Measurements from ENCODE around the gene ICAM5. TPM values are rescaled to one million over a fixed set of nuclear protein-coding genes. Genes with fewer than 3 reads are reported as not detected.

ICAM5 gene
- total RNA-seq, 1 experiment from 2014 or later = 8.0 TPM

- H3K27ac Mint-ChIP-seq = no peak within 1 kb of the TSS
- no peaks in the 10 kb centered on the region for H3K9me3 Mint-ChIP-seq
- POLR2A ChIA-PET = interaction anchor here (1.2 kb wide), 1 partner anchor 14 kb away, joined by 4 read pairs; no protein-coding TSS in a partner anchor
- H3K4me3 Mint-ChIP-seq = no peak within 1 kb of the TSS
- H3K36me3 Mint-ChIP-seq = no peaks in the 10 kb centered on the region
- H3K27me3 Mint-ChIP-seq (ENCODE audit: low read depth) = no peaks in the 10 kb centered on the region
- DNase-seq (ENCODE audit: low spot score) (no peak), ATAC-seq (no peak)
- CTCF ChIA-PET = interaction anchor here (1.7 kb wide), 1 partner anchor 50 kb away, joined by 6 read pairs; no protein-coding TSS in a partner anchor
- no peak for TF ChIP-seq TP53 (CRISPR knock-in tag; IDR thresholded peaks at IDR 0.05)
- TF ChIP-seq PREB (CRISPR knock-in tag; IDR thresholded peaks at IDR 0.05; ENCODE audit: borderline replicate concordance) = no peak
- TF ChIP-seq IRF2 (CRISPR knock-in tag; IDR thresholded peaks at IDR 0.05; ENCODE audit: borderline replicate concordance, low read depth) = no peak
- no peak for TF ChIP-seq GRHL2 (CRISPR knock-in tag; IDR thresholded peaks at IDR 0.05; ENCODE audit: insufficient replicate concordance, severe bottlenecking)
- no peak for TF ChIP-seq PRRX2 (CRISPR knock-in tag; IDR thresholded peaks at IDR 0.05)
- no peak for TF ChIP-seq PRDM15 (CRISPR knock-in tag; IDR thresholded peaks at IDR 0.05)
- no peak for TF ChIP-seq KAT7 (CRISPR knock-in tag; IDR thresholded peaks at IDR 0.05; ENCODE audit: borderline replicate concordance)
- TF ChIP-seq ZNF232 (CRISPR knock-in tag; IDR thresholded peaks at IDR 0.05) = no peak
- H3K4me1 Mint-ChIP-seq = peaks cover 2% of the 10 kb centered on the region
Observed at GRCh38 chr19:10309423-10309822, 19.7 kb downstream of the ICAM5 start, which contains the start of gene ZGLP1. Gene ZGLP1 (minus strand): TSS chr19:10309815.

- DNase-seq (ENCODE audit: low spot score) (peak; percentile 92), ATAC-seq (peak; percentile 84)
- POLR2A ChIA-PET = no interaction called here
- Mint-ChIP-seq H3K27ac (peak within 1 kb of the TSS; percentile 95), H3K4me1 (peaks cover 13% of the 10 kb centered on the region), H3K27me3 (ENCODE audit: low read depth) (no peaks in the 10 kb centered on the region), H3K36me3 (peaks cover 13% of the 10 kb centered on the region), H3K4me3 (peak within 1 kb of the TSS; percentile 92), H3K9me3 (no peaks in the 10 kb centered on the region)
- CTCF ChIA-PET = interaction anchor here (1.3 to 2.8 kb wide), 5 partner anchors 19 to 75 kb away, joined by 3 to 11 read pairs (median 7); partner anchors contain the start of gene ICAM1
- peak; percentile 70 for TF ChIP-seq MAX (CRISPR knock-in tag; IDR thresholded peaks at IDR 0.05)
- TF ChIP-seq GABPB1 (CRISPR knock-in tag; IDR thresholded peaks at IDR 0.05) = peak; percentile 12; the same call in 1 of the 2 replicates
- TF ChIP-seq PRRX2 (CRISPR knock-in tag; IDR thresholded peaks at IDR 0.05) = 0 out of 2 replicates have a peak, but pooled peaks have one; percentile 23
- TF ChIP-seq ARID4B (CRISPR knock-in tag; IDR thresholded peaks at IDR 0.05; ENCODE audit: borderline replicate concordance) = 0 out of 2 replicates have a peak, but pooled peaks have one; percentile 25
- TF ChIP-seq SOX15 (CRISPR knock-in tag; IDR thresholded peaks at IDR 0.05) = no peak
- TF ChIP-seq USF2 (CRISPR knock-in tag; IDR thresholded peaks at IDR 0.05) = peak; percentile 98
- TF ChIP-seq SP1 (CRISPR knock-in tag; conservative IDR thresholded peaks at IDR 0.05) = peak; percentile 60; the same call in 1 of the 2 replicates
- TF ChIP-seq MXD4 (CRISPR knock-in tag; IDR thresholded peaks at IDR 0.05; ENCODE audit: borderline replicate concordance) = no peak
- no peak for TF ChIP-seq ETV6 (CRISPR knock-in tag; IDR thresholded peaks at IDR 0.05)
- peak; percentile 62; the same call in 1 of the 2 replicates for TF ChIP-seq FOXK1 (CRISPR knock-in tag; IDR thresholded peaks at IDR 0.05)
- peak; percentile 78 for TF ChIP-seq HMGXB4 (CRISPR knock-in tag; IDR thresholded peaks at IDR 0.05)
- 0 out of 2 replicates have a peak, but pooled peaks have one; percentile 12 for TF ChIP-seq FOXP1 (CRISPR knock-in tag; IDR thresholded peaks at IDR 0.05; ENCODE audit: borderline replicate concordance)
Observed at GRCh38 chr19:10315335-10316214, 25.8 kb downstream of the ICAM5 start, which contains the start of gene FDX2. Gene FDX2 (minus strand): TSS chr19:10316015. CDS start chr19:10315996, 19 bp downstream.

Data from WTC11 (cell line).